ENCODE results near the gene CBR3. TPM values are rescaled to one million over a fixed set of nuclear protein-coding genes. Genes with fewer than 3 reads are reported as not detected.

Gene CBR3
- total and polyA plus RNA-seq, 9 of the 15 experiments (the other 6 are each of a cell fraction or from before 2014, with no cell fraction given): not detected

GRCh38 chr21:36109868-36110267 is 25.0 kb upstream of the CBR3 start (continued):
- TF ChIP-seq MGA (IDR thresholded peaks at IDR 0.05): no peak
- TF ChIP-seq ZBTB9 (CRISPR knock-in tag; IDR thresholded peaks at IDR 0.05): no peak
- TF ChIP-seq SRF (CRISPR knock-in tag; IDR thresholded peaks at IDR 0.05): no peak
- TF ChIP-seq, protein P1, sequence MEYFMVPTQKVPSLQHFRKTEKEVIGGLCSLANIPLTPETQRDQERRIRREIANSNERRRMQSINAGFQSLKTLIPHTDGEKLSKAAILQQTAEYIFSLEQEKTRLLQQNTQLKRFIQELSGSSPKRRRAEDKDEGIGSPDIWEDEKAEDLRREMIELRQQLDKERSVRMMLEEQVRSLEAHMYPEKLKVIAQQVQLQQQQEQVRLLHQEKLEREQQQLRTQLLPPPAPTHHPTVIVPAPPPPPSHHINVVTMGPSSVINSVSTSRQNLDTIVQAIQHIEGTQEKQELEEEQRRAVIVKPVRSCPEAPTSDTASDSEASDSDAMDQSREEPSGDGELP (CRISPR knock-in tag; IDR thresholded peaks at IDR 0.05; ENCODE audit: borderline replicate concordance): no peak
- no peak for TF ChIP-seq NR0B1 (IDR thresholded peaks at IDR 0.05; ENCODE audit: partially characterized antibody)
- no peak for TF ChIP-seq TCF15 (CRISPR knock-in tag; IDR thresholded peaks at IDR 0.05)
- no peak for TF ChIP-seq YY1 (IDR thresholded peaks at IDR 0.05; ENCODE audit: borderline replicate concordance in 1 of 3, control insufficient read depth in 1 of 3, extremely low read depth in 1 of 3, insufficient read depth in 3 of 3, insufficient read length in 1 of 3, insufficient replicate concordance in 2 of 3, low read depth in 1 of 3, low read length in 2 of 3)
- peak; percentile 38; the same call in 1 of the 2 replicates for TF ChIP-seq MYBL2 (IDR thresholded peaks at IDR 0.05; ENCODE audit: low read depth)
- TF ChIP-seq MYBL2 (CRISPR knock-in tag; IDR thresholded peaks at IDR 0.05; ENCODE audit: borderline replicate concordance): no peak
- no peak for TF ChIP-seq TAL1 (IDR thresholded peaks at IDR 0.05)
- no peak for TF ChIP-seq PRPF4 (IDR thresholded peaks at IDR 0.05; ENCODE audit: insufficient read depth, low read depth, low read length, poor library complexity, severe bottlenecking)

Data from K562 (cell line).